Heart left ventricle (tissue), 13 donors: ENCODE measurements around the gene TPRX1.

Source experiments
- CTCF ChIP-seq, 12 donors: fragments of 200-600 bp; sonication (generic) in 4 of 12; IDR thresholded peaks; one replicate each; pipeline versions ENCODE4 v1.5.0 to v1.8.0; 2018 to 2022; ENCODE audit warnings: antibody characterized with exemption in 12 of 12, mild to moderate bottlenecking in 5 of 12
- POLR2A ChIP-seq, 2 donors: fragments of 450-650 bp; IDR thresholded peaks; one replicate each; pipeline ENCODE4 v1.6.1; 2017; ENCODE audit warnings: antibody characterized with exemption in 2 of 2, mild to moderate bottlenecking in 2 of 2, moderate library complexity in 2 of 2
- donor health status: ischemic (EF 13 %, LVEDD 7.1; RV severe dilation, severe dysfunction).
- donor health status: DM: no; HTN: yes; CAD: no.
- donor health status: DM: no; HTN: no; CAD: no.
- donor health status: ischemic (EF 25% LVEDD 6.9; RV normal size, moderate dysfunction).
- donor health status: ischemic (EF 25% LVEDD 5.7; RV mildly dilated, moderate dysfunction).
- donor health status: ischemic (EF 35%, LVEDD 5.7; RV mildly dilated, moderate dysfunction).
- donor health status: nonischemic (EF 11% LVEDD 7.7; RV severe dilation, severe dysfunction).
- donor health status: DM: yes; HTN: yes; CAD: no.
- donor health status: PGD.
- donor health status: ischemic (EF 29% LVEDD 5.4; RV normal size, mild dysfunction).
- donor health status: nonischemic (EF 23%, LVEDD 6.1; RV moderate dilation, normal function).

DNA sequence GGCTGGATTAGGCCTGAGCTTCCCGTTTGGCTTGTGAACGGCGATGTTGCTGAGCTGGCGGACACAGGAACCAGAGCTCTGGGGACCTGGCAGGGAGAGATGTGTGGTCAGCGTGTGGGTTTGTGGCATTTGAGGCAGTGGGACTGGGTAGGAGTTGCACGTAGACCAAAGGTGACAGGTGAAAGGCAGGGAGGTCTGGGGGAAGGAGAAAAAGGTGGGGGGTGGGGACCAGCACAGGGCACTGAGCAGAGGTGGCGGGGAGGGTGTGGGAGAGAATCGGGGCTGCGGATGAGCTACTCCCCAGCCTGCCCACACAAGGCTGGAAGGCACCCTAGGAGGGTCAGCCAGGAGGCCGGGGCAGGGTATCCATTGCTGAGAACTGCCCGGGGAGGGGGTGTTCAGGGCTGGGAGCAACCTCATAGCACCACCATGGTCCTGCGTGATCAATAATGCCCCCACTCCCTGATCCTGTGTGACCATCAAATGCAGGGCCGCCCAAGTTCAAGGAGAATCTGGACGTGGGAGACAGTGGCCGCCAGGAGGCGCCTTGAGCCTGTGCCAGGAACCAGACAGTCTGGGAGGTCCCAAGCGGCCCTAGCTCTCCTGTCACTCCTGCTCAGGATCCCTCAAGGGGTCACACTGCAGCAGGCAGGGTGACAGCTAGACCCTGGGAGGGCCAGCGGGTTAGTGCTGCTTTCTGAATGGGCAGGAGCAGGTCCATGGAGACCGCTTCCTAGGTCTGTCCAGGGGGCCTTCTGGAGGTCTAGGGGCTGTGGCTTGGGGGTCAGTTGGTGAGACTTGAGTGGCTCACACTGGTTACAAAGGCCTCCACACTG lies 38.6 kb downstream of the TPRX1 start:
- no peak for TF ChIP-seq POLR2A (IDR thresholded peaks at IDR 0.05)
- peak; percentile 72 to 89 (median 82) for TF ChIP-seq CTCF (IDR thresholded peaks at IDR 0.05)
